ENCODE measurements around the gene RABGGTA.

DNA sequence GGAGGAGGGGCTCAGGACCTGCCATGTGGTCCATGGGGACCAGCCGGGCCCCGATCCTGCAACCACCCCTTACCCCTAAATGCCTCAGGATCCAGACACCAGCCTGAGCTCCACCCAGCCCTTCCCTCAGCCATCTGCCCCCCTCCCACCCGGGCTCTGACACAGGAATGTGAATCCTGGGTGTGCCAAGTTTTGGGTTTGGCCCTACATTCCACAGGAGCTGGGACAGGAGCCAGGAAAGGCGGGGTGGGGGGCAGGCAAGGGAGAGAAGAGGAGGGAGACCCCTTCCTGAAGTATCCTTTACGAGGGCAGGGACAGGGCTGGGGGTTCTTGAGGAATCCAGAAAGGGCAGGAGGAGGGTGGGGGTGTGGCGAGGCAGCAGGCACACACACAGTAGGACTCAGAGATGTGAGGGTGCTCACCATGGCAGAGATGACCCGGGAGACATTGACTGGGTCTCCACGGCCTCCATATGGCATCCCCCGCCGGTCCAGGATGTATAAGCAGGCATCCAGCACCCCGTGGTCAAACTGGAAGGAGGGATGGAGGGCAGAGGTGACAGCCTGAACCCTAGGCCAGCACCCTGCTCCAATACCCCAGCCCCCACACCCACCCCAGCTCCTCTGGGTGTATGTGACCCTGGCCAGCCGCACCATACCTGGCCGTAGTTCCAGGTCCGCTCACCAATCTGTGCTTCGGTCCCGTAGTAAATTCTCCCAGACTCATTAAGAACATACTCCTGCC, 11.9 kb downstream of the RABGGTA start:
- TF ChIP-seq KDM1A (IDR thresholded peaks at IDR 0.05; ENCODE audit: low read depth) (no peak), CTCF (IDR thresholded peaks at IDR 0.05) (no peak), PHF8 (IDR thresholded peaks at IDR 0.05; ENCODE audit: borderline replicate concordance, low read depth) (no peak), POLR2A (IDR thresholded peaks at IDR 0.05; ENCODE audit: low read length) (no peak), MYC (IDR thresholded peaks at IDR 0.05; ENCODE audit: borderline replicate concordance, low read length) (no peak), NR3C1 (IDR thresholded peaks at IDR 0.05) (no peak)
